Liver (tissue), 9 donors: Measurements from ENCODE around the gene FGD2. TPM values are rescaled to one million over a fixed set of nuclear protein-coding genes. Genes with fewer than 3 reads are reported as not detected.

Experiments used
- DNase-seq: peaks from one replicate; pipeline ENCODE4 v3.0.0-alpha.2; 2017; ENCODE audit warnings: low spot score
- H3K27ac ChIP-seq, 2 donors: one replicate each; pipeline ENCODE4 v1.7.0; 2013; ENCODE audit warnings: inconsistent platforms in 2 of 2, low read length in 2 of 2, control low read depth in 1 of 2, low read depth in 1 of 2, mild to moderate bottlenecking in 1 of 2
- H3K27me3 ChIP-seq, 4 donors: one replicate each; pipeline versions ENCODE4 v1.6.1 to v1.7.0; 2013; ENCODE audit warnings: low read length in 3 of 4, inconsistent platforms in 1 of 4, mild to moderate bottlenecking in 1 of 4, moderate library complexity in 1 of 4; ENCODE audit not compliant: control insufficient read depth in 4 of 4, insufficient read depth in 4 of 4
- H3K36me3 ChIP-seq, 4 donors: one replicate each; pipeline versions ENCODE4 v1.6.1 to v1.7.0; 2013; ENCODE audit warnings: low read length in 3 of 4, mild to moderate bottlenecking in 3 of 4, low read depth in 1 of 4, moderate library complexity in 1 of 4; ENCODE audit not compliant: control insufficient read depth in 4 of 4, insufficient read depth in 3 of 4
- H3K4me1 ChIP-seq, 4 donors: one replicate each; pipeline versions ENCODE4 v1.6.1 to v1.7.0; 2013; ENCODE audit warnings: low read length in 3 of 4, mild to moderate bottlenecking in 3 of 4, moderate library complexity in 1 of 4; ENCODE audit not compliant: control insufficient read depth in 4 of 4, insufficient read depth in 4 of 4
- H3K4me3 ChIP-seq, 3 donors: one replicate each; pipeline versions ENCODE4 v1.6.1 to v1.7.0; 2013; ENCODE audit warnings: low read length in 3 of 3, control low read depth in 1 of 3, low read depth in 1 of 3, mild to moderate bottlenecking in 1 of 3
- H3K9ac ChIP-seq, 2 donors: one replicate each; pipeline ENCODE4 v1.7.0; 2013; ENCODE audit warnings: low read length in 2 of 2, mild to moderate bottlenecking in 2 of 2, moderate library complexity in 2 of 2, control low read depth in 1 of 2, low read depth in 1 of 2
- H3K9me3 ChIP-seq, 4 donors: one replicate each; pipeline versions ENCODE4 v1.6.1 to v1.7.0; 2013; ENCODE audit warnings: low read length in 3 of 4; ENCODE audit not compliant: control insufficient read depth in 4 of 4
- CTCF ChIP-seq: fragments of 150-350 bp; IDR thresholded peaks from 2 replicates; pipeline ENCODE4 v1.5.1; 2017; ENCODE audit warnings: improper control_type of control experiment, low read depth, low read length; ENCODE audit not compliant: missing input control
- EGR1 ChIP-seq, 2 donors: IDR thresholded peaks; 2 replicates each; pipeline ENCODE4 v1.6.1; 2016 to 2018; ENCODE audit warnings: antibody characterized with exemption in 2 of 2, low read depth in 2 of 2
- FOXA2 ChIP-seq: IDR thresholded peaks from 2 replicates; pipeline ENCODE4 v1.6.1; 2016; ENCODE audit warnings: antibody characterized with exemption
- HNF4A ChIP-seq, 2 donors: conservative IDR thresholded peaks; 2 replicates each; pipeline ENCODE4 v1.6.1; 2016; ENCODE audit warnings: antibody characterized with exemption in 2 of 2, mild to moderate bottlenecking in 2 of 2
- HNF4G ChIP-seq: IDR thresholded peaks from 2 replicates; pipeline ENCODE4 v1.6.1; 2016; ENCODE audit warnings: antibody characterized with exemption
- MAX ChIP-seq: IDR thresholded peaks from 2 replicates; pipeline ENCODE4 v1.6.1; 2016; ENCODE audit warnings: antibody characterized with exemption
- NR2F2 ChIP-seq: IDR thresholded peaks from 2 replicates; pipeline ENCODE4 v1.6.1; 2016; ENCODE audit warnings: antibody characterized with exemption
- RXRA ChIP-seq, 2 donors: IDR thresholded peaks; 2 replicates each; pipeline ENCODE4 v1.6.1; 2017 to 2018; ENCODE audit warnings: antibody characterized with exemption in 2 of 2, mild to moderate bottlenecking in 1 of 2
- SP1 ChIP-seq: IDR thresholded peaks from 2 replicates; pipeline ENCODE4 v1.6.1; 2018; ENCODE audit warnings: antibody characterized with exemption, mild to moderate bottlenecking
- YY1 ChIP-seq: IDR thresholded peaks from 2 replicates; pipeline ENCODE4 v1.6.1; 2016; ENCODE audit warnings: antibody characterized with exemption, mild to moderate bottlenecking
- WGBS: extraction: QIAGEN DNeasy Blood & Tissue Kit; methylation state at CpG from one replicate; pipeline ENCODE4 v1.1.7; 2013; 5-methylcytosine and 5-hydroxymethylcytosine counted together
- polyA plus RNA-seq, 2 donors: library from polyadenylated mRNA; stranded (reverse) in 1 of 2; unstranded in 1 of 2; fragments of 200-250 nt in 1 of 2; fragments of >200 nt in 1 of 2; fragmentation: Nextera tagmentation in 1 of 2; extraction: Ambion mirVana in 1 of 2; gene quantifications; one replicate each; pipeline versions ENCODE4 v1.2.1 to v1.2.3, GENCODE V29; 2013 to 2015
- total RNA-seq, 2 donors: library from RNA; depleted of rRNA; stranded (reverse); fragments of >200 nt; gene quantifications; one replicate each; pipeline ENCODE4 v1.2.3, GENCODE V29; 2014
- donor health status: healthy.
- donor health status: healthy.
- donor health status: healthy.
- donor health status: healthy.
- donor health status: healthy.

Gene FGD2
- total and polyA plus RNA-seq, 4 donors, result 4.6 to 24.4 (median 9.1) TPM

GRCh38 chr6:36980129-36980528 is 25.3 kb upstream of the FGD2 start:
- no peak for TF ChIP-seq HNF4A (conservative IDR thresholded peaks at IDR 0.05)
- TF ChIP-seq NR2F2, result no peak
- no peak for TF ChIP-seq CTCF
- TF ChIP-seq MAX, result no peak
- H3K9ac ChIP-seq, result no peak overlapping the region
- peaks cover 16 to 35% (median 27%) of the 10 kb centered on the region in 4 donors for H3K36me3 ChIP-seq
- no peak overlapping the region for H3K4me3 ChIP-seq
- H3K4me1 ChIP-seq, result peaks cover 4 to 22% (median 11%) of the 10 kb centered on the region in 4 donors
- H3K9me3 ChIP-seq, result no peaks in the 10 kb centered on the region
- H3K27ac ChIP-seq, result no peak overlapping the region
- 90% methylated on average over 6 of the region's 6 CpGs for WGBS
- H3K27me3 ChIP-seq, result no peaks in the 10 kb centered on the region
- no peak for DNase-seq

- WGBS, result 87% methylated on average over 14 of the region's 14 CpGs
- DNase-seq, result no peak
- peaks cover 13 to 26% (median 19%) of the 10 kb centered on the region in 4 donors for H3K36me3 ChIP-seq
- H3K4me3 ChIP-seq, result no peak overlapping the region
- no peak overlapping the region for H3K27ac ChIP-seq
- no peaks in the 10 kb centered on the region for H3K9me3 ChIP-seq
- H3K4me1 ChIP-seq, result peaks cover 4 to 25% (median 13%) of the 10 kb centered on the region in 4 donors
- TF ChIP-seq SP1 (no peak), MAX (no peak), HNF4A (conservative IDR thresholded peaks at IDR 0.05) (no peak), CTCF (no peak), EGR1 (IDR thresholded peaks at IDR 0.05; ENCODE audit: low read depth in 2 of 2) (no peak), FOXA2 (no peak), YY1 (no peak), HNF4G (no peak)
- H3K9ac ChIP-seq, result no peak overlapping the region
- no peaks in the 10 kb centered on the region for H3K27me3 ChIP-seq
These were observed 24.4 kb upstream of the FGD2 start for GRCh38 chr6:36980876-36981619.

GRCh38 chr6:36983538-36983937 is 21.9 kb upstream of the FGD2 start:
- WGBS, result 96% methylated on average over 3 of the region's 3 CpGs
- peaks cover 6 to 35% (median 17%) of the 10 kb centered on the region in 4 donors for H3K4me1 ChIP-seq
- no peak overlapping the region for H3K4me3 ChIP-seq
- no peak for DNase-seq
- no peak overlapping the region for H3K27ac ChIP-seq
- H3K9ac ChIP-seq, result no peak overlapping the region
- H3K36me3 ChIP-seq, result peaks cover 0 to 3% (median under 1%) of the 10 kb centered on the region in 4 donors
- TF ChIP-seq RXRA (IDR thresholded peaks at IDR 0.05), result no peak
- no peak for TF ChIP-seq NR2F2
- TF ChIP-seq CTCF, result no peak
- no peaks in the 10 kb centered on the region for H3K9me3 ChIP-seq
- no peaks in the 10 kb centered on the region for H3K27me3 ChIP-seq
